GM06990 (cell line): ENCODE measurements around the gene IL3.

Source experiments
- DNase-seq: peaks from one replicate; pipeline ENCODE4 v3.0.0-alpha.2; 2011; ENCODE audit not compliant: insufficient read length; ENCODE audit errors: extremely low read depth
- H3K27me3 ChIP-seq: replicated peaks from 2 replicates; pipeline ENCODE4 v1.6.0; 2011; ENCODE audit warnings: low read length; ENCODE audit not compliant: control insufficient read depth, insufficient read depth
- H3K36me3 ChIP-seq: 2 replicates; pipeline ENCODE4 v1.5.1; 2011; ENCODE audit warnings: low read length; ENCODE audit not compliant: control insufficient read depth, insufficient read depth
- H3K4me3 ChIP-seq: replicated peaks from 2 replicates; pipeline ENCODE4 v1.5.1; 2011; ENCODE audit warnings: low read depth, mild to moderate bottlenecking, control low read depth, low read length
- CTCF ChIP-seq: IDR thresholded peaks from 2 replicates; pipeline ENCODE4 v1.5.1; 2011; ENCODE audit warnings: low read length, control low read depth, mild to moderate bottlenecking, inconsistent platforms; ENCODE audit not compliant: insufficient read depth, poor library complexity, severe bottlenecking

IL3 gene

GRCh38 chr5:132059043-132059695 lies 1.3 kb upstream of the IL3 start:
- Histone ChIP-seq H3K36me3 (no peaks in the 10 kb centered on the region), H3K4me3 (no peak overlapping the region), H3K27me3 (no peaks in the 10 kb centered on the region)
- TF ChIP-seq CTCF = no peak
- DNase-seq = no peak

- no peak overlapping the region for H3K4me3 ChIP-seq
- no peak for DNase-seq
- no peaks in the 10 kb centered on the region for H3K27me3 ChIP-seq
- no peak for TF ChIP-seq CTCF
- no peaks in the 10 kb centered on the region for H3K36me3 ChIP-seq
Observed at GRCh38 chr5:132059696-132060500, 557 bp upstream of the IL3 start.

- H3K27me3 ChIP-seq = no peaks in the 10 kb centered on the region; the same call in 1 of the 2 replicates
Observed at GRCh38 chr5:132063090-132063911, 2.8 kb downstream of the IL3 start.

GRCh38 chr5:132064140-132064539 lies 3.7 kb downstream of the IL3 start:
- Histone ChIP-seq H3K36me3 (no peaks in the 10 kb centered on the region), H3K4me3 (no peak overlapping the region), H3K27me3 (no peaks in the 10 kb centered on the region; the same call in 1 of the 2 replicates)
- no peak for DNase-seq
- no peak for TF ChIP-seq CTCF

More at GRCh38 chr5:132063090-132063911, 2.8 kb downstream of the IL3 start:
- H3K36me3 ChIP-seq = no peaks in the 10 kb centered on the region
- no peak overlapping the region for H3K4me3 ChIP-seq
- peak; percentile 47 for DNase-seq
- TF ChIP-seq CTCF = peak; percentile 98

GRCh38 chr5:132064738-132065331 lies 4.4 kb downstream of the IL3 start:
- DNase-seq = peak; percentile 59
- Histone ChIP-seq H3K36me3 (no peaks in the 10 kb centered on the region), H3K27me3 (no peaks in the 10 kb centered on the region; the same call in 1 of the 2 replicates), H3K4me3 (no peak overlapping the region)
- TF ChIP-seq CTCF = peak; percentile 99
